BLaER1 (cell line): ENCODE measurements around the gene PALLD.

Experiments used
- H3K27ac ChIP-seq: shearing (Covaris generic); formaldehyde crosslinking; 2 replicates; pipeline ENCODE4 v1.8.1; 2022
- H3K27me3 ChIP-seq: shearing (Covaris generic); formaldehyde crosslinking; 2 replicates; pipeline ENCODE4 v1.8.1; 2022
- H3K36me3 ChIP-seq: shearing (Covaris generic); formaldehyde crosslinking; 2 replicates; pipeline ENCODE4 v1.8.1; 2022
- H3K4me1 ChIP-seq: shearing (Covaris generic); formaldehyde crosslinking; 2 replicates; pipeline ENCODE4 v1.8.1; 2022
- H3K4me2 ChIP-seq: shearing (Covaris generic); formaldehyde crosslinking; 2 replicates; pipeline ENCODE4 v1.8.1; 2022
- H3K4me3 ChIP-seq: shearing (Covaris generic); formaldehyde crosslinking; 2 replicates; pipeline ENCODE4 v1.8.1; 2022
- H3K9ac ChIP-seq: shearing (Covaris generic); formaldehyde crosslinking; 2 replicates; pipeline ENCODE4 v1.8.1; 2022
- H3K9me3 ChIP-seq: shearing (Covaris generic); formaldehyde crosslinking; 2 replicates; pipeline ENCODE4 v1.8.1; 2022
- H4K20me1 ChIP-seq: shearing (Covaris generic); formaldehyde crosslinking; 2 replicates; pipeline ENCODE4 v1.8.1; 2022
- Cebpa-rat ChIP-seq: shearing (Covaris generic); IDR thresholded peaks from 2 replicates; pipeline ENCODE4 v1.8.1; 2022

Gene PALLD

DNA sequence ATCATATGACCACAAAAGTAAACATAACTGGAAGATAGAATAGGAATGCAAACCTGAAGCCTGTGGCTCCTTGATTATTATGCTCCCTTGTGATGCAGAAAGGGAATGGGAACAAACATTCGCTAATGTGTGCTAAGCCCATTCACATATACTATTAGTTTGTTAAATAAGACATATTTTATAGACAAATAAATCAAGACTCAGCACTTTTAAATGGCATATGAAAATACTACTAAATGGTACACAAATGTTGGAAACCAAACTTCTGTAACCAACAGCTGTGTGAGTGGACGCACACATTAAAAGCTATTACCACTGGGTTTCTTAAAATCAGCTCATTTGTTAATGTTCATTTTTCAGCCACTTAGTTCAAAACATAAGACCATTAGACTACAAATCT lies 417.2 kb downstream of the PALLD start:
- Histone ChIP-seq H3K27me3 (no peaks in the 10 kb centered on the region), H3K4me2 (no peak overlapping the region), H3K4me3 (no peak overlapping the region), H3K9ac (no peak overlapping the region), H3K4me1 (no peaks in the 10 kb centered on the region), H4K20me1 (no peaks in the 10 kb centered on the region), H3K9me3 (no peaks in the 10 kb centered on the region), H3K27ac (no peak overlapping the region), H3K36me3 (no peaks in the 10 kb centered on the region)
- no peak for TF ChIP-seq Cebpa-rat

DNA sequence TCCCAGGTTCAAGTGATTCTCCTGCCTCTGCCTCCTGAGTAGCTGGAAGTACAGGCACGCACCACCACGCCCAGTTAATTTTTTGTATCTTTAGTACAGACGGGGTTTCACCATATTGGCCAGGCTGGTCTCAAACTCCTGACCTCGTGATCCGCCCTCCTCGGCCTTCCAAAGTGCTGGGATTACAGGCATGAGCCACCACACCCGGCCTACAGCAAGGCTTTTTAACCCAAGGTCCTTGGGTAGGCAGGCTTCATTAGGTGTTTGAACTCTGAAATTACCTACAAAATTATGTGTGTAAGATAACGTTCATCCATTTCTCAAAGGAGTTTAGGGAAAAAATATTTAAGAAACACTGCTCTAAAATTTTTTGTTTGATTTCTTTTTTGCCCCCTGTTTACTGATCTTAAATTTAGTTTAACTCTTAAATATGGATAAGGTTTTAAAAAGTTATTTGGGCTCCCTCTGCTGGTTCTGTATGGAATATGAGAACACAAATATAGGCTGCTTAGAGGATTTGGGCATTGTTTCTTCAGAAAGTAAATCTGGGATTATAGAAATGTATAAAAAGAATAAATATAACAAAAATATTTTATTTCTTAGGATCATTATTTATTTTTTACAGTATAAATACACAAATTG lies 420.4 kb downstream of the PALLD start:
- no peak overlapping the region for H3K4me3 ChIP-seq
- H3K4me1 ChIP-seq = no peaks in the 10 kb centered on the region

DNA sequence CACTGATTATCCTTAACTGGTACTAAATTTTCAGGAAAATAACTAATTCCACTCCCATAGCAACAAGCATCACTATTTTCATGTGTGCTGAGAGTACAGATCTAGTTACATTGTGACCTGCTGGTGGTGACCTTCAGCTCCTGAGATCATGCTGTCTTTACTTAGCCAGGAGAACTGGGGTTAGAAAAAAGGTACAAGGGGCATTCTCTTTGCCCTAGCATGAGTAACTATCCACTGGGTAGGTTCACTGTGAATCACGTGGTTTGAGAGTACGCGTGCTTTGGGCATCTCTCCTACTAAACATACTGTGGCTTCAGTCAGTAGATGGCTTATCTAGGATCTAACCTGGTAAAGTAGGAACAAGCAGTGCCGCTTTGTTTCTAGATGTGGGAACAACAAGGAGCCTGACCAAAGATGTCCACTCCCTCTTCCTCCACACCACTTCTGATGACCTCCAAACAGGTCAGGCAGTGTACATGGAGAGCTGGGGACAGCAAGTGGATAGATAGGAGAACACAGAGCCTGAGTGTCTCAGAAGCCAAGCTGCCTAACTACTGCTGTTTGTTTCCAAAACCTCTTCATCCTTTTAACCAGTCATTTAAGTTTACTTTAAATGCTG lies 423.0 kb downstream of the PALLD start:
- Histone ChIP-seq H3K36me3 (no peaks in the 10 kb centered on the region), H3K9ac (no peak overlapping the region), H3K4me3 (no peak overlapping the region), H4K20me1 (no peaks in the 10 kb centered on the region), H3K4me2 (no peak overlapping the region), H3K9me3 (no peaks in the 10 kb centered on the region), H3K27me3 (no peaks in the 10 kb centered on the region), H3K4me1 (no peaks in the 10 kb centered on the region), H3K27ac (no peak overlapping the region)
- TF ChIP-seq Cebpa-rat = no peak

More for the DNA sequence above, 420.4 kb downstream of the PALLD start:
- Histone ChIP-seq H4K20me1 (no peaks in the 10 kb centered on the region), H3K36me3 (no peaks in the 10 kb centered on the region), H3K9ac (no peak overlapping the region), H3K4me2 (no peak overlapping the region), H3K27me3 (no peaks in the 10 kb centered on the region), H3K9me3 (no peaks in the 10 kb centered on the region), H3K27ac (no peak overlapping the region)
- TF ChIP-seq Cebpa-rat = no peak

DNA sequence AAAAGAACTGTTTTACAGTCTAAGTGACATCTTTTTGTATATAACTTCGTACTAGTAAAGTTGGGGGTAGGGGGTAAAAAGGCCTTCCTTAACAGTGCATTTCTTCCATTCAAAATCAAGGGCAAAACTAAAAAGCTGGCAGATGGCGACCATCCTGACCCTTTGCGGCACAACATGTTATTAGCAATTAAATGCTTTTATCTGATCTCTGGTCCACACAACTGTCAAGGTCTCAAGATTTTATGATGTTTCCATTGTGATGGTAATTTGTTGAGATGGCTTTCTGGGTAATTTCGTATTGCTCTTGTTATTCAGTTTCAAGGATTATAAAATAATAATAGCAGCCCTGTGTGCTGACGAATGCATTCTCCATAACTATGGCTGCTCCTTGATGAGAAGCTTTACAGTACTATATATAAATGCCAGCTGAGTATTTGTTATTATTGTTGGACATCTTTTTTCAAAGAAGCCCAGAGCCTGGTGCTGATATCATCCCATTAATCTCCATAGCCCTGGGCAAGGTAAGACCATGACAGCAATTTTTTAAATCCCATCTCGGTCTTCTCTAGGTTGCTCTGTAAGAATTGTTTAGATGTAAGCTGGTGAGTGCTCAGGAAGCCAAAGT lies 423.7 kb downstream of the PALLD start:
- Histone ChIP-seq H3K4me1 (no peaks in the 10 kb centered on the region), H3K27me3 (no peaks in the 10 kb centered on the region), H3K27ac (no peak overlapping the region), H3K4me2 (no peak overlapping the region), H3K36me3 (no peaks in the 10 kb centered on the region), H3K9me3 (no peaks in the 10 kb centered on the region), H4K20me1 (no peaks in the 10 kb centered on the region), H3K9ac (no peak overlapping the region), H3K4me3 (no peak overlapping the region)
- TF ChIP-seq Cebpa-rat = no peak

DNA sequence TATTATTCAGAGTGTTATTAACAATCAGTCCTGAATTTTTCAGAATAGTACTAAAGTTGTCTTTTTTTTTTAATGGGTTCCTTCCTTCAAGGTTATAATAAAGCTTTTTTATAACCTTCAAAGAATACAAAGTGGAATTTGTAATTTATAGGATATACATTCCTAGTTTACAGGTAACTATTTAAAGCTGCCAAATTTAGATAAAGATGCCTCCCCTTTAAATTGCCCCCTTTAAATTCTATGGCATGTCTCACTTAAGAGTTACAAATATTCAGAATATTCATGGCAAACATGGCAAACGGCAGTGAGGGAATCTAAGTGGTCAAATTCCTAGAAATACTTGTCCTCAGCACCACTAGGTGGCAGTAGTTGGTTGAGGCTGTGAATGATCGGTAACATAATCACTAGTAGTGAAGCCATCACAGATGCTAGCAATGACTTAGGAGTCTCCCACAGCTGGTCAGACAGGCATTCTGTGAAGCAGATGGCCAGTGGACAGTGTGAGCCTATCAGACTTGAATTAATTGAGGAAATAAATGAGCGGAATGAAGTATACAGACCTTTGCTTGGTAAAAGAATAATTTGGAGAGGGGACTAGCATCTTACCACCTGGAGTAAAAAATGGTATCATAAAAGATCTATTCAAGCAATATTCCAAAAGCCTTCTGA lies 426.8 kb downstream of the PALLD start:
- no peak overlapping the region for H3K9ac ChIP-seq
- TF ChIP-seq Cebpa-rat = no peak
- no peaks in the 10 kb centered on the region for H4K20me1 ChIP-seq
- H3K9me3 ChIP-seq = no peaks in the 10 kb centered on the region
- H3K4me1 ChIP-seq = no peaks in the 10 kb centered on the region
- H3K27me3 ChIP-seq = no peaks in the 10 kb centered on the region
- no peak overlapping the region for H3K4me3 ChIP-seq
- H3K4me2 ChIP-seq = no peak overlapping the region
- no peak overlapping the region for H3K27ac ChIP-seq
- H3K36me3 ChIP-seq = no peaks in the 10 kb centered on the region

DNA sequence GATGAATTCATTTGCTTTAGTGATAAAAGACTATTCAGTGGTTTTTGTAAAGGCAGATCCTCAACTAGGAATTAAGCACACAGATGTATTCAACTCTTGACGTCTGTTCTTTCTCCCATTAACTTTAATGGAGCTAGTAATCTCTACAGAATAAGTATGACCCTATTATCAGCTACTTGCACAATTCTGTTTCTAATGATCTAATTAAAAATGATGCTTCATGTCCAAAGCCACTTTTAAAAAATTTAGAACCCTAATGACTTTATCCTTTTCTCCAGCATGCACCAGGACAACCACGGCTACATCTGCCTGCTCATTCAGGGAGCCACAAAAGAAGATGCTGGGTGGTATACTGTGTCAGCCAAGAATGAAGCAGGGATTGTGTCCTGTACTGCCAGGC lies 427.8 kb downstream of the PALLD start:
- TF ChIP-seq Cebpa-rat = no peak
- H3K4me3 ChIP-seq = no peak overlapping the region
- no peaks in the 10 kb centered on the region for H4K20me1 ChIP-seq
- H3K9ac ChIP-seq = no peak overlapping the region
- no peaks in the 10 kb centered on the region for H3K27me3 ChIP-seq
- no peak overlapping the region for H3K27ac ChIP-seq
- no peaks in the 10 kb centered on the region for H3K4me1 ChIP-seq
- H3K4me2 ChIP-seq = no peak overlapping the region
- H3K36me3 ChIP-seq = no peaks in the 10 kb centered on the region
- H3K9me3 ChIP-seq = no peaks in the 10 kb centered on the region

DNA sequence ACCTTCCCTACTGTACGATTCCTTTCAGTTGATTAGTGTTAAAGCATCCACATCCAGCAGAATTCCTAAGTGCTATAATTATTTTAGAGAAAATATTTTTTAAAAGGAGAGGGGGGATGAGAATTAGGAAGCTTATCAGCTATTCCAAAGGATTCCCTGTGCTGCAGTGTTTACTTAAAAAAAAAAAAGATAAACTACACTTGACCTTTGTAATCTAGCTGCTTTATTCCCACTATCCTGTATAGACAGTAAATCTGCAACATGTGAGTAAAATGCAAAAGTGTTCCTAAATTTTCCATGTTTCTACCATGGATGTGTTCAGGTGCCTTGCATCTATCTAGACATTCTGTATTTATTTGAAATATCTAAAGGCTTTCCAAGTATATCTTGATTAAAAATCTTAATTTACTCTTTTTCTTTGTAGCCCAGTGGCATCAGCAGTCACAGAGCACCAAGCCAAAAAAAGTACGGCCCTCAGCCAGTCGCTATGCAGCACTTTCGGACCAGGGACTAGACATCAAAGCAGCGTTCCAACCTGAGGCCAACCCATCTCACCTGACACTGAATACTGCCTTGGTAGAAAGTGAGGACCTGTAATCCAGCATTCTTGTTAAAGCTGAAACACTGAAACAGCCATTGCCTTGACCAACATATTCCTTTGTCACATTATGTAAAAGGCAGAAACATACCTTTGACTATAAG lies 429.1 kb downstream of the PALLD start:
- Histone ChIP-seq H3K9ac (no peak overlapping the region), H3K27me3 (no peaks in the 10 kb centered on the region), H3K4me1 (no peaks in the 10 kb centered on the region), H3K36me3 (no peaks in the 10 kb centered on the region), H4K20me1 (no peaks in the 10 kb centered on the region), H3K4me2 (no peak overlapping the region), H3K9me3 (peaks cover 5% of the 10 kb centered on the region; the same call in 1 of the 2 replicates), H3K4me3 (no peak overlapping the region), H3K27ac (no peak overlapping the region)
- TF ChIP-seq Cebpa-rat = no peak

DNA sequence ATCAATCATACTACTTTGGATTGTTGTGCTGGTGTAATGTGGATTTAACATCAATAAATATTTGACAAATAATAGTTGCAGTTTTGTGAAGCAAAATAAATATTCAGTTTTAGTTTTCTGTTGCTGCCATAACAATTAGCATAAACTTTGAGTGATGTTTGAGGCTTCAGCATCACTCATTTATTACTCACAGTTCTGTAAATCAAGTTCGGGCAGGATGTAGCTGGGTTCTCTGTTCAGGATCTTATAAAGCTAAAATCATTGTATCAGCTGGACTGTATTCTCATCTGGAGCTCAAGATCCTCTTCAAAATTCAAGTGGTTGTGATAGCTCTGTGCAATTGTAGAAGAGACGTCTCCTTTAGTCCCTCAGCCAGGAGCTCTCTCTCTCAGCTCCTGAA lies 431.5 kb downstream of the PALLD start:
- H3K27ac ChIP-seq = no peak overlapping the region
- H3K9me3 ChIP-seq = peaks cover 26% of the 10 kb centered on the region
- no peak overlapping the region for H3K4me2 ChIP-seq
- no peaks in the 10 kb centered on the region for H3K27me3 ChIP-seq
- H3K9ac ChIP-seq = no peak overlapping the region
- no peaks in the 10 kb centered on the region for H4K20me1 ChIP-seq
- H3K36me3 ChIP-seq = no peaks in the 10 kb centered on the region
- no peaks in the 10 kb centered on the region for H3K4me1 ChIP-seq
- H3K4me3 ChIP-seq = no peak overlapping the region
- TF ChIP-seq Cebpa-rat = no peak

DNA sequence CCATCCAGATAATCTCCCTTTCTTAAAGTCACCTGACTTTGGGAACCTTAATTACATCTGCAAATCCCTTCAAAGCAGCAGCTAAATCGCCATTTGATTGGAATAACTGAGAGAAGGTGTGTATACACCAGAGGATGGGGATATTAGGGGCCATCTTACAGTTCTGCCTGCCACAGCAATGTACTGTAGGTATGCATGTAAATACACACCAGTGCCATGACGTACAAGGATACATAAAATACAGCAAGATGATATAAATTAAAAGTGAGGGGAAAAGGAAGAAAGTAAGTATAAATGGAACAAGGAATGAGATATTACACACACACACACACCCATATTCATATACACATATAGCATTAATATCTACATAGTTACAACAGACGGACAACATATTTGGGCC lies 432.0 kb downstream of the PALLD start:
- H3K36me3 ChIP-seq = no peaks in the 10 kb centered on the region
- H3K27me3 ChIP-seq = no peaks in the 10 kb centered on the region
- H3K9me3 ChIP-seq = peaks cover 26% of the 10 kb centered on the region
- H4K20me1 ChIP-seq = no peaks in the 10 kb centered on the region
- no peaks in the 10 kb centered on the region for H3K4me1 ChIP-seq
- no peak for TF ChIP-seq Cebpa-rat
- no peak overlapping the region for H3K27ac ChIP-seq
- no peak overlapping the region for H3K9ac ChIP-seq
- H3K4me2 ChIP-seq = no peak overlapping the region
- H3K4me3 ChIP-seq = no peak overlapping the region
